Stomach smooth muscle (tissue), 2 donors: ENCODE measurements around the gene CTNNA3.
A peak's percentile ranks its signal among the peaks of the same experiment; 100 is the strongest.
"Not testable (repeated sequence)": the region's sequence is repeated elsewhere in the genome, so short reads cannot be mapped to it uniquely, and the experiment has no call there.

Source experiments
- H3K27ac ChIP-seq: one replicate; pipeline ENCODE4 v1.7.0; 2013; ENCODE audit warnings: mild to moderate bottlenecking, low read length, inconsistent platforms
- H3K27me3 ChIP-seq, 2 donors: one replicate each; pipeline ENCODE4 v1.7.0; 2013; ENCODE audit warnings: low read length in 2 of 2; ENCODE audit not compliant: insufficient read depth in 2 of 2, control insufficient read depth in 1 of 2
- H3K36me3 ChIP-seq, 2 donors: one replicate each; pipeline ENCODE4 v1.7.0; 2013; ENCODE audit warnings: low read length in 2 of 2; ENCODE audit not compliant: control insufficient read depth in 2 of 2, insufficient read depth in 2 of 2
- H3K4me1 ChIP-seq: one replicate; pipeline ENCODE4 v1.7.0; 2013; ENCODE audit warnings: low read length; ENCODE audit not compliant: control insufficient read depth, insufficient read depth
- H3K4me3 ChIP-seq, 2 donors: one replicate each; pipeline ENCODE4 v1.7.0; 2013; ENCODE audit warnings: low read length in 2 of 2
- H3K9ac ChIP-seq, 2 donors: one replicate each; pipeline ENCODE4 v1.7.0; 2013; ENCODE audit warnings: low read length in 2 of 2, mild to moderate bottlenecking in 1 of 2
- H3K9me3 ChIP-seq, 2 donors: one replicate each; pipeline ENCODE4 v1.7.0; 2013; ENCODE audit warnings: low read length in 2 of 2; ENCODE audit not compliant: control insufficient read depth in 2 of 2
- donor health status: healthy.
- donor health status: Pancreatic carcinoma.

The CTNNA3 gene

DNA sequence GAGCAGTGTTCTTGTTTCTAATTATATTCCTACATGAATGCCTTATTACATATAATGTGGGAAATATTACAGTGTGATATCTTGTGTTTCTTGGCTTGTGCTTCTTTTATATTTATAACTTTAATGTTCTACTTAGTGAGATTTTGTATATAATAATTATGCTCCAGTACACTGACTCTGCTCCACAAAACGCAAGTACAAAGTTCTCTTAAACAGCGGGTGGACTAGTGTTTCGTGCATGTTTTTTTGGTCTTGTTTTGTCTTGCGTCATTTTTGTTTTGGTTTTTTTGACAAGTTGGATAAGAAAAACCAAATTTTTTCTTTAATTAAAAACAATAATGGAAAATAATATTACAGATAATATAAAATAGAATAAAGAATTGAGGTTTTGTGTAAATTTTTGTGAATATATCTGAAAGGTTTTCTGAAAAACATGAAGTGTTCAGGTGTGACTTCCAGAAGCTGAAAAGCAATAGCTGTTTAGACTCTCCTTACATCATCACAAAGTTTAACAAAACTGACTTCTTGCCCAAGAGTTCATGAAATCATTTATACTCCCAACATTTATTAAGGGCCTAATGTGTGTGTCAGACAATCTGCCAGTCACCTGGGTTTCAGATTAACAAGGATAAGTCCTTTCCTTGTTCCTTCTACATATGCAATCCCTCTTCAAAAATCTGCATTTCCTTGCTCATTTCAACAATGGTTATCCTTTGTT, 438.4 kb downstream of the CTNNA3 start:
- Histone ChIP-seq H3K27ac (no peak overlapping the region), H3K4me1 (no peaks in the 10 kb centered on the region), H3K9me3 (no peaks in the 10 kb centered on the region), H3K27me3 (no peaks in the 10 kb centered on the region), H3K9ac (no peak overlapping the region), H3K36me3 (no peaks in the 10 kb centered on the region), H3K4me3 (no peak overlapping the region)

DNA sequence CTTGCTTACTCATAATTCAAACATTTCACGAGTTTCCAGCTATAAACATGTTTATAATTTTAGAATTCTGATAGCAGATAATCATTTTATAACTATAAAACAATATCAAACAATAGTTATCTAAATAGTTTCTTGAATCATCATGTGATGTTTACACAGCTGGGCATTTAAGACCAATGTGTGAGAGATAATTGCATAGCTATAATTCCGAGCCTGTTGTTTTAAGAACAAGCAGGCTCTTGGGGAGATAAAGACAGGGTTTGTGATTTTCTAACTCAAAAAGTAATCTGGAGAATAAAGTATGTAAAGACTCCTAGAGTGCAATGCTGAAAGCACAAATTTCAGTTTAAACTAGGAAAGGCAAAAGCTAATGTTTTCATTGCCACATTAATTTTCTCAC, 439.0 kb downstream of the CTNNA3 start:
- Histone ChIP-seq H3K4me1 (no peaks in the 10 kb centered on the region), H3K9ac (no peak overlapping the region), H3K27ac (no peak overlapping the region), H3K36me3 (no peaks in the 10 kb centered on the region), H3K27me3 (no peaks in the 10 kb centered on the region), H3K4me3 (no peak overlapping the region), H3K9me3 (no peaks in the 10 kb centered on the region)

DNA sequence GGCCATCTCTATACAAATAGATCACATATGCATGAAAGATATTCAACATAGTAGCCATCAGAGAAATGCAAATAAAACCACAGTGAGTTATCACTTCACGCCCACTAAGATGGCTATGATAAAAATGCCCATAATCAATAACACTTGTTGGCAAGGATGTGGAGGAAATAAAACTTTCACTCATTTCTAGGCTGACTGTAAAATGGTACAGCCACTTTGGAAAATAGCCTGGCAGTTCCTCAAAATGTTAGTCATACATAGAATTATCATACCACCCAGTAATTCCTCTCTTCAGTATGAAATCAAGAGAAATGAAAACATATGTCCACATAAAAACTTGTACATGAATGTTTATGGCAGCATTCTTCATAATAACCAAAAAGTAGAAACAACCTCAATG, 445.3 kb downstream of the CTNNA3 start:
- Histone ChIP-seq H3K27me3 (no peaks in the 10 kb centered on the region), H3K36me3 (no peaks in the 10 kb centered on the region), H3K4me1 (no peaks in the 10 kb centered on the region), H3K27ac (no peak overlapping the region), H3K4me3 (no peak overlapping the region), H3K9ac (no peak overlapping the region), H3K9me3 (no peaks in the 10 kb centered on the region)

DNA sequence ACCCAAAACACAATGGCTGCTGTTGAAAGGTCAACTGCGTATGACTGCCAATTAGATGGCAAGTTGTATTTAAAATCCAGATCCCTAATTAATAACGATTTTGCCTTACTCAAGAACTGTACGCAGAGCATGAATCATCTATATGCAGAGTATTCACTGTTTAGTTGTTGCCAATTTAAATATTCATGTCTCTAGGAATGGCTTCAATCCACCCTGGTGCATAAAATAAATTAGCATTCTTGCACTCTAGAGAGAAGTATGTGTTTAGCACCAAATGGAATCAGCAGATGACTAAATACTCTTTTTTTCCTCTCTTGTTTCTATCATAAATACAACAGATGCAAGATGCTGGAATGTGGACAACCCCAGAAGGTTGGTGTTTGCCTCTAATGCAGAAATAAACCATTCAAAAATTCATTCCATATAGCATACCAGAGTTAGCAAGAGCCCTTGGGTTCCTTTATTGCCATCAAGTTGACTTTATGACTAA, 449.9 kb downstream of the CTNNA3 start:
- H3K36me3 ChIP-seq, result no peaks in the 10 kb centered on the region
- no peak overlapping the region for H3K4me3 ChIP-seq
- no peaks in the 10 kb centered on the region for H3K9me3 ChIP-seq
- H3K4me1 ChIP-seq, result no peaks in the 10 kb centered on the region
- no peak overlapping the region for H3K27ac ChIP-seq
- H3K9ac ChIP-seq, result no peak overlapping the region
- no peaks in the 10 kb centered on the region for H3K27me3 ChIP-seq

DNA sequence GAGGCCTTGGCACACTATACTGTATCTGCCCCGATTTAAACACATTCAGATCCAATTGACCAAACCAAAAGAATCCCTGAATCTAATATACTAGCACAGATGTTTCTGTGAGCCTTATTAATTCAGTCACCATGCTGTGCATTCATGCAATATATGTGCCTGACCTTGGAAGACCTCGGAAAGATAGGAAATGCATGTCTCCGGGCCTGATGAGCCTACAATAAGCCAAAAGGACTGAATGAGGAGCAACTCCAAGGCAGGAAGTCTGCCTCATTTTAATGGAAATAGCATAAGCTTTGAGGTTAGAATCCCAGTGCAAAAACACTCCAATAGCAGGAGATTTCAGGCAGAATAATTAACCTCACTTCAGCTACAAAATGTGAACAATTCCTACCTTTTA, 453.5 kb downstream of the CTNNA3 start:
- H3K27ac ChIP-seq, result no peak overlapping the region
- no peaks in the 10 kb centered on the region for H3K36me3 ChIP-seq
- H3K4me1 ChIP-seq, result no peaks in the 10 kb centered on the region
- H3K27me3 ChIP-seq, result no peaks in the 10 kb centered on the region
- H3K4me3 ChIP-seq, result no peak overlapping the region
- H3K9me3 ChIP-seq, result no peaks in the 10 kb centered on the region
- H3K9ac ChIP-seq, result no peak overlapping the region

DNA sequence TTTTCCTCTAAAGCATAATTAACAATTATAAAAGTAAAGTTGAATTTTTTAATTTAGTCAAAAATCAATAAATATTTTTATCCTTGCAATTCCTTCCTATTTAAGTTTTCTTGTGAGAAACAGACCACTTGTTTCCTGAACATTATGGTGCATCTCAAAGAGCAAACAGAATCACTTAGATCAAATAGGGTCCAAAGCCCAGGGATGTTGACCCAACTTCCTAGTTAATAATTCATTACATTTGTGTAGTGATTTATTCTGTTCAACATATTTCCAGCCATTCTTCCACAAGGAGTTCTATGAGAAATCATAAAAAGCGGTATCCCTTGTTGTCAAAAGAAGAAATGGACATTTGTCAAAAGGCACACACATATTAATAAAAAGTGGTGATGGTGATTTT, 454.5 kb downstream of the CTNNA3 start:
- Histone ChIP-seq H3K4me1 (no peaks in the 10 kb centered on the region), H3K9ac (no peak overlapping the region), H3K36me3 (no peaks in the 10 kb centered on the region), H3K27ac (no peak overlapping the region), H3K4me3 (no peak overlapping the region), H3K9me3 (no peaks in the 10 kb centered on the region), H3K27me3 (no peaks in the 10 kb centered on the region)

DNA sequence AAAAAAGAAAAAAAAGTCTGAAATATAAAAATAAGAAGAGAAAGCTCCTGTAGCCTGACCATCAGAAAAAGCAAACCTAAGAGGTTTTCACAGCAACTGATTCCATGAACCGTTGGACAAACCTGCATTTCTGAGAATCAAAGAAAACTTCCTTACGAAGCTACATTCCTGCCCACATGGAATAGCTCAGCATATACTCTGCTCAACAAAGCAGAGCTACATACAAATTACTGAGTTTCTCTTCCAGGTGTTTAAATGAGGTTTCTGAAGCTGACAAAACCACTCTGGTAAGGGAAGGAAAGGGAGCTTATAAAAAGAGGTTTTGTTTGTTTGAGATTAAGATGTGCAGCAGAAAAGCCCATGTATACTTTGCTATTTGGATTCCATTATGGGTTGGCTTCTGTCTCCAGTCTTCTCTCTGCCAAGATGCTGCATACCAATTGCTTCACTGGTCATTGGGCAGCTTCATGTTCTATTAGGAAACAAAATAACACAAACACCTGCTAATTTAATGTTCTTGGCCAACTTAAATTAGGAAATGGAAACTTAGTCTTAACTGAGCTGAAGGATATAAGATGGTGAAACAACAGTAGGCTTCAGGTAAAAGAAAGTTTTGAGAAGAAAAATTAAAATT, 456.0 kb downstream of the CTNNA3 start:
- Histone ChIP-seq H3K27ac (no peak overlapping the region), H3K9ac (no peak overlapping the region), H3K36me3 (no peaks in the 10 kb centered on the region), H3K9me3 (no peaks in the 10 kb centered on the region), H3K4me3 (no peak overlapping the region), H3K27me3 (no peaks in the 10 kb centered on the region), H3K4me1 (no peaks in the 10 kb centered on the region)

DNA sequence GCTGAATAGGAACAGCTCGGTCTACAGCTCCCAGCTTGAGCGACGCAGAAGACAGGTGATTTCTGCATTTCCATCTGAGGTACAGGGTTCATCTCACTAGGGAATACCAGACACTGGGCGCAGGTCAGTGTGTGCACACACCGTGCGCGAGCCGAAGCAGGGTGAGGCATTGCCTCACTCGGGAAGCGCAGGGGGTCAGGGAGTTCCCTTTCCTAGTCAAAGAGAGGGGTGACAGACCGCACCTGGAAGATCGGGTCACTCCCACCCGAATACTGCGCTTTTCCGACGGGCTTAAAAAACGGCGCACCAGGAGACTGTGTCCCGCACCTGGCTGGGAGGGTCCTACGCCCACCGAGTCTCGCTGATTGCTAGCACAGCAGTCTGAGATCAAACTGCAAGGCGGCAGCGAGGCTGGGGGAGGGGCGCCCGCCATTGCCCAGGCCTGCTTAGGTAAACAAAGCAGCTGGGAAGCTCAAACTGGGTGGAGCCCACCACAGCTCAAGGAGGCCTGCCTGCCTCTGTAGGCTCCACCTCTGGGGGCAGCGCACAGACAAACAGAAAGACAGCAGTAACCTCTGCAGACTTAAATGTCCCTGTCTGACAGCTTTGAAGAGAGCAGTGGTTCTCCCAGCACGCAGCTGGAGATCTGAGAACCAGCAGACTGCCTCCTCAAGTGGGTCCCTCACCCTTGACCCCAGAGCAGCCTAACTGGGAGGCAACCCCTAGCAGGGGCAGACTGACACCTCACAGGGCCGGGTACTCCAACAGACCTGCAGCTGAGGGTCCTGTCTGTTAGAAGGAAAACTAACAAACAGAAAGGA, 465.1 kb downstream of the CTNNA3 start:
- H3K9me3 ChIP-seq, H3K4me1 ChIP-seq, H3K27me3 ChIP-seq, H3K9ac ChIP-seq, H3K27ac ChIP-seq, H3K36me3 ChIP-seq: not testable (repeated sequence)
- peak overlapping the region in 1 of 2 donors; percentile 15 for H3K4me3 ChIP-seq

DNA sequence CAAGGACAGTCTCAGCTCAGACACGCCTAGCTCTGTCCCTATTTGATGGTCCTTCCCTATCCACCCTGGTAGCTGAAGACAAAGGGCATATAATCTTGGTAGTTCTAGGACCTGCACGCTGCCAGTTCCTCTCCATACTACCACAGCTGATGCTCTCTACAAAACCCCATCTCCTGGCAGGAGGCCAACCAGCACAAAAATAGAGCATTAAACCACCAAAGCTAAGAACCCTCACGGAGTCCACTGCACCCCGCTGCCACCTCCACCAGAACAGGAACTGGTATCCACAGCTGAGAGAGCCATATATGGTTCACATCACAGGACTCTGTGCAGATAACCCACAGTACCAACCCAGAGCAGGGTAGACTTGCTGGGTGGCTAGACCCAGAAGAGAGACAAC, 470.8 kb downstream of the CTNNA3 start:
- Histone ChIP-seq H3K9me3 (peaks cover 0 to 3% of the 10 kb centered on the region in 2 donors), H3K9ac (no peak overlapping the region), H3K4me1 (no peaks in the 10 kb centered on the region), H3K27ac (no peak overlapping the region), H3K36me3 (no peaks in the 10 kb centered on the region), H3K4me3 (no peak overlapping the region), H3K27me3 (no peaks in the 10 kb centered on the region)

DNA sequence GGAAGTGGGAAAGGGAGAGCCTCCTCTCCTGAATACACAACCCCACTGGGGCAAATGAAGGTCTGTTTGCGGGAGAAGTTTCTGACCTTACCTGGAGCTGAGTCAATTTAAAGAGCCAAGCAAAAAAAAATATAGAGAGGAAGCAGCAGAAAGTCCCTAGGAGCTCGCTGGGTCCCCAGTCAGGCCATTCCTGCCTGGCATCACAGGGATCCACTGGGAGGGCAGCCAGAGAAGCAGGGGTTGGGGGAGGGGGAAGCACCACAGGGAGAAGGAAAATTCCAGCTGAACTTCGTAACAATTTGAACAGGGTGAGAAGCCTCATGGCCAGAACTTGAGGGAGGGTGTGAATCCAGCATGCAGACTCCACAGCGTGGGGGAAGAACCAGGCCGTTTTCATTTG, 471.4 kb downstream of the CTNNA3 start:
- no peaks in the 10 kb centered on the region for H3K36me3 ChIP-seq
- no peaks in the 10 kb centered on the region for H3K27me3 ChIP-seq
- no peaks in the 10 kb centered on the region for H3K4me1 ChIP-seq
- no peak overlapping the region for H3K27ac ChIP-seq
- no peak overlapping the region for H3K4me3 ChIP-seq
- H3K9me3 ChIP-seq, result peaks cover 0 to 3% of the 10 kb centered on the region in 2 donors
- H3K9ac ChIP-seq, result no peak overlapping the region
